Renal cortex interstitium (tissue), 11 donors: ENCODE results near the gene TELO2. TPM values are rescaled to one million over a fixed set of nuclear protein-coding genes. Genes with fewer than 3 reads are reported as not detected.

Experiments used
- DNase-seq, 11 donors: peaks; one replicate each; pipeline ENCODE4 v3.0.0-alpha.2; 2013; ENCODE audit warnings: low read depth in 9 of 11, low spot score in 4 of 11; ENCODE audit errors: extremely low read depth in 1 of 11
- polyA plus RNA-seq, 3 donors: library from polyadenylated mRNA; unstranded; fragments of 120-200 nt; gene quantifications; one replicate each; pipeline ENCODE4 v1.2.1, GENCODE V29; 2013; ENCODE audit not compliant: insufficient read length in 3 of 3

Gene TELO2
- polyA plus RNA-seq, 3 donors = 24.1 to 46.2 (median 38.0) TPM

DNA sequence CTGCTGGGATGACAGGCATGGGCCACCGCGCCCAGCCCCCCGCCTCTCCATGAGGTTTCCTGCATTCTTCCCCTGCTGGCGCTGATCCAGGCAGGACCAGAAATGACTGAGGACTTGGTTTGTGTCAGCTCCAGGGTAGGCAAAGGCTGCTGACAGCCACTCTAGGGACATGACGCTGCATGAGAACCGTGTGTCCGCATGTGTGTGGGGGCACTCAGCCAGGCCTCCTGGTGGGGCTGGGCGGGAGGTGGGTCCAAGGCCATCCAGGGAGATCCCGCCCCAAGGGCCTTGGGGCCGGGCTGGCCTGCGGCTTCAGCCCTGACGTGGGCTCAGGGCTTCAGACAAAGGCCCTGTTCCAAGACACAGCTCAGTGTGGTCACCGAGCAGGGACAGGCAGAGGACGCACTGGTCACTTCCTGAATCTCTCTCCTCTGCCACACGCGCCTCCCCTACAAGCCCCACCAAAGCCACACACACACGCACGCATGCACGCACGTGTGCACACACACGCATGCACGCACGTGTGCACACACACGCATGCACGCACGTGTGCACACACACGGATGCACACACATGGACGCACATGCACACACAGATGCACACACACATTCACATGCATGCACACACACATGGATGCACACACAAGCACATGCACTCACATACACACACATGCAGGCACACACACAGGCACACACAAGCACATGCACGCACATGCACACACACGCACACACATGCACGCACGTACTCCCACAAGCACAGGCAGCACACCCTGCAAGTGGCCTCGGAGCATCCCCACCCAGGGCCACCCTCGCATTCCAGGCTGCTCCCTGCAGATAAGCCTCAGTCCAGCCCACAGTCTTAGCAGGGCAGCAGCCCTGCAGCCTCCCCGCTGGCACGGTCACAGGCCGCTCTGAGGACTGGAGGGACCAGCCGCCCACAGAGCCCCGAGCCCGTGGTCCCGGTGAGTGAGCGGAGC lies 35.0 kb downstream of the TELO2 start:
- no peak for DNase-seq

DNA sequence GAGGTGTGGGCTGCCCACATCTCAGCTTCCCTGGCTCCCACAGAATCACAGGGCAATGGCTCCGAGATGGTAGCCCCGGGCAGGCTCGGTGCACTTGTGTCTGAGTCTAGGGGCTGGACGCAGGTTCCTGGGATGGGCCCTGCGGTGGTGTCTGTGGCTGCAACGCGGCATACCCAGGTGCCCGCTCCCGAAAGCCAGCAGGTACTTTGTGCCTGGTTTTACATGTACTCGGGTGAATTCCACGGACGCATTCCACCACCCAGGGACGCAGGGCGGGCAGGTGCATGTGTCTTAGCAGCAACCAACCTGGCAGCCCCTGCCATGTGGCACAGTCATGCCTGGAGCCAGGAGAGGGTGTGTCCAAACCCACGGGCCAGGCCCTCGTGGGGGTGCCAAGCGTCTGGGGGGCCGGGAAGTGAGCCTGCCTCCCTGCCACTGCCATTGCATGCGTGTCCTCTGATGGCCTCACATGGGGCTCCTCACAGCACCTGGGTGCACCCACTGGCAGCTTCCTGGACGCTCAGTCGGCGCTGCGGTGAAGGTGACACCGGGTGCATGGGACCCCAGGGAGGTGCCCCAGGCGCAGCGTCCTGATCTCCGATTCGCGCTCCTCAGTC lies 35.9 kb downstream of the TELO2 start:
- DNase-seq = no peak

DNA sequence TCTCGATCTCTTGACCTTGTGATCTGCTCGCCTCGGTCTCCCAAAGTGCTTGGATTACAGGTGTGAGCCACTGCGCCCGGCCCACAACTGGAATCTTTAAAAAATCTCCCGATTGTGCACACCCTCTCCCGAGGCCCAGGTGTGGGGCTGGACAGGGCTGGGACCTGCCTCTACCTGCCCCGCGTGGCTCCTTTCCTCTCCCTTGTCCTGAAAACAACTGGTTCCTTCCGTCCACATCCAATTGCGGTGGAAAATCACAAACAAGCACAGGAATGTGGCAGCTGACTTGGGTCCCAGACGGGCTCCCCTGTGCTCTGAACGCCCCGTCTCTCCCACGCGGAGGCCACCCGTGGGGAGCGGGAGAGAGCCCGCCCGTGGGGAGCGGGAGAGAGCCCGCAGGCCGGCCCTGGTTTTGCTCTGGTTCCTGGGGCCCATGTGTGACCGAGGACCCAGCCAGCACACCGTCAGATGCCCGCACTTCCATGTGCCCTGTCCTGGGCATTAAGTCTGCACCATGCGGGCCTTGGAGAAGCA lies 37.3 kb downstream of the TELO2 start:
- DNase-seq = no peak

DNA sequence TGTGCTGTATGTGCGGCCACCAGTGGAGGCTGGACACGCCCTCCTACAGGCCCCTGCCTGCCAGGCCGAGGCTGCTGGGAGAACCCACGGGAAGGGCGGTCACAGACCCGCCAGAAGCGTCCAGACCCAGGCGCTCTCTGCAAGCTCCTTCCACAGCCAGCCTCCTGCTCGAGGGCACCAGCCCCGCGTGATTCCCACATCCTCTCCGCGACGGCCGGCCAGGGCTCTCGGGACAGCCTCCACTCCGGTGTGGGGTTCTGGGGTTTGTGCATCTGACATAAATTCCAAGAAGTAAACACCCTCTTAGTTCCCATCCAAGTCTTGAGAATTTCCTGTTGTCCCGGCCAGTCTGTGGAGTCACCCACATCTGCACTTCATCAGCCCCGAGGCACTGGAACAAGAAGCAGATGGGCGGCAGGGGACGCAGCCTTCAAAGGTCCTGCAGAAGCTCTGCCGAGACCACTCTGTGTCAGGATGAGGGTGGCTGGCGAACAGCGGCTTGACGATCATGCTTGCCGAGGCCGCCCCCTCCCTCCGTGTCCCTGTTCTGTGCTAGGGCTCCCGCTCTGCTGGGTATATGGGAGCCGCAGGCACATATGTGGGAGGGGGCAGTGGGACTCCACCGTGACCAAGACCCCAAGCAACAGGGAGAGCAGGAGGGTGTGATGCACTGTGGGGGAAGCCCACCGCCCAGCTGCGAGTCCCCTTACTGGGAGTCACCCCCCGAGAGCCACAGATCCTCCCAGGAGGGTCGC lies 37.9 kb downstream of the TELO2 start:
- peak in 4 of 11 donors; percentile 50 to 75 (median 70) for DNase-seq

DNA sequence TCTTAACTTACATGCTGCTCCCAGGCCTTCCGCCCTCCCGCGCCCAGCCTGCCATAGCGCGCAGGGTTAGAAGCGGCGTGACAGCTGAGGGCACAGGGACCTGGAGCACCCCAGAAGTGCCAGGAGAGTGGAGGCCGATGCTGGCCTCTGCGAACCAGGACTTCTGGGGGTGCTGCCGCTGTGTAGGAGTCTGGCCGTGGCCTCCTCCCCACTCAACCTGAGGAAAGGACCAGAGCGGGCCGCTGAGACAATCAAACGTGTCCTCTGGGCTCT lies 38.4 kb downstream of the TELO2 start:
- DNase-seq = no peak

DNA sequence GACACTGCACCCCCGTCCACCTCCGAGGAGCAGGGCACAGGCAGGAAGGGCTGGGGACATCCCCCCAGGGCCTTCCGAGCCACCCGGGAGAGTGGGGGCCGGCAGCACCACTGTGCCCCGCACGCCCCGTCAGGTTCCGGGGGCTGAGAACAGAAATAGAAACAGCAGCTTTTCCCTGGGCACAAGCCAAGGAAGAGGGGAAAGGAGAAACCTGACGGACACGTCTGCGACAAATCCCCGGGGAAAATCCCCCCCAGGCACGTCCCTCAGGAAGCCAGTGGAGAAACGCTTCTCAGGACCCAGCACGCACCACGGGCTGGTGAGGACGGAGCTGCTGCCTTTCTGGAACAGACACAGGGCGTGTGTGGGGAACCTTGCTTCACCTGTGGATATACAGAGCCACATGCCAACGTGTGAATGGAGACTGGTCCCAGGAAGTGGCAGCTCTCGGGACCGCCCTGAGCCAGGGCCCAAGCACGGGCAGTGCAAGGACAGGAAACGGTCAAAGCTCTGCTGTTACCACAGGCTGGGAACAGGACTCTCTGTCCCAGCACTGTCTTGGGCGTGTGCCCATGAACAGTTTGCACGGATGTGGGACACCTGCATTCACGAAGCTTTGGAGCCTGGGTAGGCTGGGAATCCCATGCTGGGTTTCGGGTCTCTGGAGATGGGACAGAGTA lies 39.1 kb downstream of the TELO2 start:
- no peak for DNase-seq

DNA sequence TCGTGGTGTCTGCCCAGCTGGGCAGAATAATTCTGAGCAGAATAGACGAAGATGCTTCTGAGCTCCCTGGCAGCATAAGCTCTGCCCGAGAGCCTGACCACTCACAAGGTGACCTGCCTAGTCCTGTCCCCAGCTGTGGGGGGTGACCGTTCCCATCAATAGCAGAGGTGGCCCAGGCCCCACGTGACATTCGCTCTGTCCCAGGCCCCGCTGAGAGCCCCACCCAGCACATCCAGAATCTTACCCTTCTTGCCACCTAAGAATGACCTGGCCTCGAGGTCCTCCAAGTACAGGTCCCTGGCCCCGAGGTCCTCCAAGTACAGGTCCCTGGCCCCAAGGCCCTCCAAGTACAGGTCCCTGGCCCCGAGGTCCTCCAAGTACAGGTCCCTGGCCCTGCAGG lies 39.6 kb downstream of the TELO2 start:
- DNase-seq = no peak

DNA sequence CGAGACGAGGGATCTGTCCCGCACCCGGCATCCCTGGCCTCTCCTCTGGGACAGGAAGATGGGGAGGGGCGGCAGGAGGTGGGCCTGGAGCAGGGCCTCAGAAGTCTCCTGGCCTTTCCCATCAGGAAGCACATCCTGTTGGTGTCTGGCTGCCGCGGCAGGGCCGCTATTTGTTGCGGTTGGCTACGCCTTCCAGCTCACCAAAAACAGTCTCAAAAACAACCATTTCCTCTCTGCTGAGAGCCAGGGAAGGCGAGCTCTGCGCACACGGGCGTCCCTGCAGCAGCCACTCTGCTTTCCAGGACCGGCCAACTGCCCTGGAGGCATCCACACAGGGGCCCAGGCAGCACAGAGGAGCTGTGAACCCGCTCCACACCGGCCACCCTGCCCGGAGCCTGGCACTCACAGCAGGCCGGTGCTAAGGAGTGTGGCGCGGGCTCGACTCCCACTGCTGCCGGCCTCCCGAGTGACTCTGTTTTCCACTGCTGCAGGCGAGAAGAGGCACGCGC lies 40.3 kb downstream of the TELO2 start, which contains the start of gene TMEM204:
TSS of gene TMEM204 (plus strand) at position 224 of the 509 bp plus-strand sequence. CDS start 610 bp downstream, outside the sequence.
- peak in 2 of 11 donors; percentile 52 to 60 for DNase-seq

DNA sequence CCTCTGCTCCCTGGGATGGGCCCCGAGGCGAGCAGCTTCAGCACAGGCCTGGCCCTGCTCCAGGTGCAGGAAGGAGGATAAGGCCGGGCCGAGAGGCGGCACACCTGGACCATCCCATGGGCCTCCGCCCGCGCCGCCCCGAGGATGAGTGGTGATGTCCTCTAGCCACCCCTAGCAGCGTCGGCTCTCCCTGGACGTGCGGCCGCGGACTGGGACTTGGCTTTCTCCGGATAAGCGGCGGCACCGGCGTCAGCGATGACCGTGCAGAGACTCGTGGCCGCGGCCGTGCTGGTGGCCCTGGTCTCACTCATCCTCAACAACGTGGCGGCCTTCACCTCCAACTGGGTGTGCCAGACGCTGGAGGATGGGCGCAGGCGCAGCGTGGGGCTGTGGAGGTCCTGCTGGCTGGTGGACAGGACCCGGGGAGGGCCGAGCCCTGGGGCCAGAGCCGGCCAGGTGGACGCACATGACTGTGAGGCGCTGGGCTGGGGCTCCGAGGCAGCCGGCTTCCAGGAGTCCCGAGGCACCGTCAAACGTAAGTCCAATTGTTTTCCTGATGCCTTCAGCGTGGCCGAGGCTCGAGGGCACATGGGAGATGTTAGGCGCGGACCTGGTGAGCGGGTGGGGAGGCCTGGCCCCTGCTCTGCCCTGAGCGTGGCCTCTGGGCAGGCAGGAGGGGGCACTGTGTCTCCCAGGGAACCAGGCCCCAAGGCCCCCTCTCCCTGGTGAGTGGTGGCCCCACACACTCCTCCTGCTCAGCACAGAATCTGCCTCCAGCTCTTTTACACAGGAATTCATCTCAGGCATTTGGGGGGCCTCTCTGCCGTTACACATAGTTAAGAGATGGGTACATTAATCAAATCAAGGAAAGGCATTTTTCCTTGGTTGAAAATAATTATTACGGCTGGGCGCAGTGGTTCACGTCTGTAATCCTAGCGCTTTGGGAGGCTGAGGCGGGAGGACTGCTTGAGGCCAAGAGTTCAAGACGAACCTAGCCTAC lies 41.2 kb downstream of the TELO2 start:
- no peak for DNase-seq

DNA sequence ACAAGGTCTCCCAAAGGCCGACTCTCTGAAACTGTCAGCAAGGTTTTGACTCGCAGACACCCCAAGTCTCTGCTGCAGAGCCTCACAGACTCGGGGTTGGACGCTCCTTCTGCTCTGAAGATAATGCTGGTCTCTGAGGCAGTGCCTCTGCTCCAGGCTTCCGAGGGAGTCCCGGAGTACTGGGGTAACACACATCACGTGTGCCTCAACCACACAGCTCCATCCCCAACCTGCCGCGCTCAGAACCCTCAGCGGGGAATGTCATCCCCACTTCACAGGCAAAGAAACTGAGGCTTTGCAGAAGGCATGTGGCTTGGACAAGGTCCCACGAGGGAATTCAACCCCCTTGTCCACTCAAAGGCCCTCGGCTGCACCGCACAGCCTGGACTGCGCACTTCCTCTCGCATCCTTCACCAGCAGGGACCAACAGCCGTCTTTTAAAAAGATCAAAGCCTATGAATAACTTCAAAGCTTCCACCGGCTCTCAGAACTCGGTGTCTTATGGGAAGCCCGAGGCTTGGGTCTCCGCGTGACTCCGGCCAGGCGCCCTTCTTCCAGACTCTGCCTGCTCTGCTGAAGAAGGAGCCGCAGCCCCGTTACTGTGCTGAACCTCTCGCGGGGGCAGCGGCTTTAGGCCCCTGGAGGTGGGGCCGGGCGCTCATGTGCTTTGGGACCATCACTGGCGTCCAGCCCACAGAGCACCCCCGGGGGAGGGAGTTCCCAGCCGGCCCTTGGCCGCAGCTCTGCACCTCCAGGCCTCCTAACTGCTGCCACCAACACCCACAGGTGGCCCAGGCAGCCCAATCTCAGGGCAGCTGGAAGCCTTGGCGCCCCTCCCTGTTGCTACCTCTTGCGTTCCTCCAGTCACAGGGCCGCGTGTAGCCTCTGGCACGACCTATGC lies 42.5 kb downstream of the TELO2 start:
- no peak for DNase-seq

DNA sequence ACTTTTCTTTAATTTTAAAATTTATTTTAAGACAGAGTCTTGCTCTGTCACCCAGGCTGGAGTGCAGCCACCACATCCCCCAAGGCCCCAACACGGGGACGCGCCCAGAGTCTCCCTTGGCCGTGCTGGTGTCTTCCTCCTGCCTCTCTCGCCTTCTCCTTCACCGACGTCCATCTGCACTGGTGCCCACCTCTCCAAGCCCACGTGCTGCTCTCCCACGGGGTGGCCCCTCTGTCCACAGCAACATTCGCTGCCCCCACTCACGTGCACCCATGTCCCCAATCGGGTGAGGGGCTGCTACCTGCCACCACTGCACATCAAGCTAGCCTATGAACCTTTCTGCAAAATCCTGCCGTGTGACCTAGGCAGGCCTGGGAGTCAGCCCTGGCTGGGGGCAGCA lies 43.4 kb downstream of the TELO2 start:
- DNase-seq = no peak

DNA sequence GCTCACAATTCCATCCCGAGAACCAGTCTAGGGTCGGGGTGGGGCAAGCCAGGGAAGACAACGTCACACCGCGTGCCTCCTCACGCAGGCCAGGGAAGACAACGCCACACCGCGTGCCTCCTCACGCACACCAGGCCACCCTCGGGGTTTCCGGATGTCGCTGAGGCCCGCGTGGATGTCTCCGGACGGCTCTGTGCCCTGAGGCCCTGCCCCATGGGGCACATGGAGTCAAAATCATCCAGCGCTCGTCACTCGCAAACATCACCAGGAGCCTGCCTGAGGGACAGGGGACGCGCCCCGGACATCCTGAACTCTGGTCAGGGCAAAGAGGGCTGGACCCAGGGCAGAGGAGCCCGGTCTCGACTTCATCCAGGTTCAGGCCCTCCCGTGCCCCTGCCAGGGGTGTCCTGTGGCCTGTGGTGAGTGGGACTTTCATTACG lies 44.0 kb downstream of the TELO2 start:
- no peak for DNase-seq

DNA sequence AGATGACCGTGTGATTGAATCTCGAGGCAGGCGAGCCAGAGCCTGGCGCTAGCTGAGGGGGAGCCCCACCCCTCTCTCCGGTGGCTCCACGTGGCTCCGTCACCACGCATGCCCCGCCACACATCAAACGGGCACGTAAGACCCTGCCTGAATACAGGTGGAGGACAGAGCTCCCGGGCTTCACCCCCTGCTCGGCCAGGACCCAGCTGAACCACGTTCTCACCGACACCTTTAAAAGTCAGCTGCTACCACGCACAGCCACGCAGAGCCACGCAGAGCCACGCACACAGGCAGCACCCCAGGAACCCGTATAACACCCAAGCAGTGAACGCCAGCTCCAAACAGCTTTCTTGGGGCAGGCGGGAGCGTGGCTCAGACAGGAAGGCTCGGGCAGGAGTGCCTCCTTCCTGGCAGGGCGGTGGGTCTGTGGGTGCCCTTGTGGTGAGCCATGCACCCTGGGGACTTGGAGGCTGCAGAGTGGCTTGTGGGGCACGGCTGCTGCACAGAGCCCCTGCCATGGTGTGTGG lies 44.7 kb downstream of the TELO2 start:
- DNase-seq = no peak

DNA sequence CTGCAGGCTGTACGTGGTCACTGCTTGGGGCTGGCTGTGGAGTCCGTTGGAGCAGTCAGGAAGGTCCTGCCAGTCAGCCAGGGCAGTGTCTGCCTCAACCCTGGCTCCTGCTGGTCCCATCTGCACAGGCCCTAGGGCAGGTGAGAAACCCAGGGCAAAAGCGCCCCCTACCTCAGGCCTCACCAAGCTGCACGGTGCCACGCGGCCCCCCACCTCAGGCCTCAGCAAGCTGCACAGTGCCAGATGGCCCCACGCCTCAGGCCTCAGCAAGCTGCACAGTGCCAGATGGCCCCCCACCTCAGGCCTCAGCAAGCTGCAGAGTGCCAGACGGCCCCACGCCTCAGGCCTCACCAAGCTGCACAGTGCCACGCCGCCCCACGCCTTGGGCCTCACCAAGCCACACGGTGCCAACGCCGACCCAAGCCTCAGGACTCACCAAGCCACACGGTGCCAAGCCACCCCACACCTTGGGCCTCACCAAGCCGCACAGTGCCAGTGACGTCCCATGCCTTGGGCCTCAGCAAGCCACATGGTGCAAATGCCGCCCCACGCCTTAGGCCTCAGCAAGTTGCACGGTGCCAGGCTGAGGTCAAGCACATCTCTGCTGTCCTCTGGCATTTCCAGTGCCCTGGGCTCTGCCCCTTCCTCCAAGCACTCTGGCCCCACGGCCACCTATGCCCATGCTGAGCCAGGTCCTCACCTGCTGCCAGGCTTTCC lies 45.8 kb downstream of the TELO2 start:
- no peak for DNase-seq

DNA sequence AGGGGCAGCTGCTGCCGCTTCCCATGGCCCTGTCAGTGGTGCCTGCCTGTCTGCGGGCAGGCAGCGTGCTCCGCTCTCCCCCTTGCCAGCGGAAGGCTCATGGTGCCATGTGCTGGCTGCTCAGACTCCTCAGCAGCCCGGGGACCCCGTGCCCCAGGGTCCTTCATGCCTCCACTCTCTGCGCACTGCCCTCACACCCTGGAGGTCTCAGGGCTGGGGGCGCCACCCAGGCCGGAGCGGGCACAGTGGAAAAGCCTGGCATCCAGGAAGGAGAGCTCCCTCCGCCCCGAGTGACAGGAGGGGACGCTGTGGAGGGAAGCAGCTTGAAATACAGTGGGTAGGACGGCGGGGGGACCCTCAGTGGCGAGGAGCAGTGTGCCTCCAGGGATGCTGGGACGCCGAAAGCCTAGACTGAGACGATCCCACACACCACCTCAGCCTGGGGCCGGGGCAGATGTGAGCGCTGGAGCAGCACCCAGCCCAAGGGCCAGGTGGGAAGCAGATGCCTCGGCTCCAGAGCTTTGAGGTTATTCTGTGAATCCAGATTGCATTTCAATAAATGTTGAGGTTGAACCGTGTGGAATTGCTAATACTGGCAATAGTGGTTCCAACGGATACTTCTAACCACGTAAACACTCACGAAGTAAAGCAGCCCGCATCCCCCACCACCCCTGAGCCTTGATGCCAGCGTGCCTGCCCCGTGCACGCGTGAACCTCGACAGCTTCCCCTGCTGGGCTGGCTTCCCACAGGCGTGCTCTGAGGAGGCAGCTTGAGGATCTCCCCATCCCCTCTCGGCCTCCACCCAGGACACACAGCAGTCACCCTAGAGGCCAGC lies 46.8 kb downstream of the TELO2 start:
- DNase-seq = no peak
